OCI-LY7 (cell line): ENCODE results near the gene SENP1. TPM values are rescaled to one million over a fixed set of nuclear protein-coding genes. Genes with fewer than 3 reads are reported as not detected.
"Not testable (repeated sequence)": the region's sequence is repeated elsewhere in the genome, so short reads cannot be mapped to it uniquely, and the experiment has no call there.

ENCODE experiments used
- BruUV-seq: library from RNA; stranded (reverse); fragments of 400-500 nt; replicated peaks from 2 replicates; lab custom pipeline; 2021; lab: Mats Ljungman, UMichigan
- CTCF ChIA-PET: fragments of 300-600 bp; sonication (Branson Sonifier 250); formaldehyde crosslinking; loops from one replicate; lab custom pipeline; 2022; ENCODE audit warnings: antibody characterized with exemption; ENCODE audit not compliant: unreplicated experiment; lab: Charles Lee
- POLR2A ChIA-PET: fragments of 300-600 bp; sonication (Branson Sonifier 250); formaldehyde crosslinking; loops from one replicate; lab custom pipeline; 2022; ENCODE audit warnings: antibody characterized with exemption; lab: Charles Lee
- DNase-seq: peaks from one replicate; pipeline ENCODE4 v3.0.0-alpha.2; 2015; ENCODE audit warnings: low spot score
- H2AFZ ChIP-seq: fragments of 200-600 bp; sonication (generic), shearing (Covaris generic); 2 replicates; pipeline ENCODE4 v1.6.1; 2014; ENCODE audit warnings: mild to moderate bottlenecking, antibody characterized with exemption, low read length, moderate library complexity
- H3K27ac ChIP-seq: fragments of 200-600 bp; sonication (generic); 2 replicates; pipeline ENCODE4 v1.5.1; 2014; ENCODE audit warnings: mixed run types, low read depth, mild to moderate bottlenecking, moderate library complexity, low read length, inconsistent platforms; ENCODE audit not compliant: poor library complexity, severe bottlenecking
- H3K36me3 ChIP-seq: fragments of 200-600 bp; sonication (generic); 2 replicates; pipeline ENCODE4 v1.6.1; 2014; ENCODE audit warnings: mild to moderate bottlenecking, antibody characterized with exemption, low read length, moderate library complexity, mixed read lengths; ENCODE audit not compliant: insufficient read depth
- H3K4me1 ChIP-seq: fragments of 200-600 bp; sonication (generic); 2 replicates; pipeline ENCODE4 v1.5.1; 2014; ENCODE audit warnings: mild to moderate bottlenecking, low read length; ENCODE audit not compliant: insufficient read depth, poor library complexity, severe bottlenecking
- H3K4me2 ChIP-seq: fragments of 200-600 bp; sonication (generic); 2 replicates; pipeline ENCODE4 v1.6.1; 2014; ENCODE audit warnings: mild to moderate bottlenecking, low read length
- H3K4me3 ChIP-seq: fragments of 200-600 bp; sonication (generic); 2 replicates; pipeline ENCODE4 v1.5.1; 2014; ENCODE audit warnings: mild to moderate bottlenecking, low read depth, low read length; ENCODE audit not compliant: poor library complexity, severe bottlenecking
- H3K79me2 ChIP-seq: fragments of 200-600 bp; sonication (generic); 2 replicates; pipeline ENCODE4 v1.6.1; 2016; ENCODE audit warnings: low read depth, mild to moderate bottlenecking, low read length, moderate library complexity, mixed read lengths; ENCODE audit not compliant: insufficient read depth
- H3K9me2 ChIP-seq: fragments of 200-600 bp; sonication (generic); 2 replicates; pipeline ENCODE4 v1.6.1; 2016; ENCODE audit warnings: mild to moderate bottlenecking, low read length, mixed read lengths; ENCODE audit not compliant: insufficient read depth
- H3K9me3 ChIP-seq: fragments of 200-600 bp; sonication (generic); 2 replicates; pipeline ENCODE4 v1.6.1; 2014; ENCODE audit warnings: mild to moderate bottlenecking, mixed run types, low read length, mixed read lengths
- H4K20me1 ChIP-seq: fragments of 200-600 bp; sonication (generic); 2 replicates; pipeline ENCODE4 v1.6.1; 2014; ENCODE audit warnings: mild to moderate bottlenecking, antibody characterized with exemption, low read length, moderate library complexity, mixed read lengths; ENCODE audit not compliant: insufficient read depth
- CTCF ChIP-seq: fragments of 200-600 bp; sonication (generic); conservative IDR thresholded peaks from 2 replicates; pipeline ENCODE4 v1.5.1; 2014; ENCODE audit warnings: mild to moderate bottlenecking, antibody characterized with exemption, low read length, moderate library complexity, mixed read lengths
- EZH2phosphoT487 ChIP-seq: fragments of 200-600 bp; sonication (generic); IDR thresholded peaks from 2 replicates; pipeline ENCODE4 v1.6.1; 2018; ENCODE audit warnings: low read depth, borderline replicate concordance, mild to moderate bottlenecking, mixed run types, antibody characterized with exemption, low read length, moderate library complexity, mixed read lengths
- intact Hi-C: fragments of 100-400 bp; cut with micrococcal nuclease; formaldehyde crosslinking; loops from one replicate; pipeline ENCODE4 v1.10.0; 2022; ENCODE audit not compliant: unreplicated experiment
- total RNA-seq, 2 experiments: library from RNA; depleted of rRNA in 1 of 2; stranded (reverse); fragments of >200 nt in 1 of 2; shearing (Covaris generic) in 1 of 2; gene quantifications; 2 replicates each; pipeline ENCODE4 v1.2.3, GENCODE V29; 2014 to 2022

SENP1 gene
- total RNA-seq, 2 experiments from 2014 or later, result 48.3 to 54.7 TPM

DNA sequence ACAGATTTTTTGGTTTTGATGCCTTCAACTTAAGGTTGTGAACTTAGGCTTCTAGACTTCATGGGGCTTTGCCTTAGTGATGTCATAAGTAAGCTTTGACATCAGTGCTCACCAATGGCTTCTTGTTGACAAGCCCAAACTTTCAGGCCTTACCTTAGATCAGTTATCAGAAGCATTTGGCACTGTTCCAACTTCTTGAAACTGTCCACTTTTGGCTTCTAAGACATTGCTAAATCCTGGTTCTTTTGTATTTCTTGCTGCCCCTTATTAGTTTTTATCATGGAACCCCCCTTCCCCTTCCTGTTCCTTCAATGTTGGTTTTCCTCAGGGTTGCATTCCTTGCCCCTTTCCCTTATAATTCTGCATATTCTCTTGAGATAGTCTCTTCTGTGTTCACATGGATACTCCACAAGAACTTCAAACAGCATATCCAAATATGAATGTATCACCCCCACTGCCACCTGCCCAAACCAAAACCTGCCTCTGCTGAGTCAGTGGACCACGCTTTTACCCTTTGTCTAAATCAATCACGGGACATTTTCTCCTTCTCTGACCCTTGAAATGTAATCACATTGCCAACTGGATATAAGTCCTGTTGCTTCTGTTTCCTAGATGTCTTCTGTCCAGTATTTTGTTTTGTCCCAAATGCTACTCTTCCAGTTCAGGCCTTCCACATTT is 21.2 kb upstream of the SENP1 start:
- Histone ChIP-seq H3K9me2 (no peaks in the 10 kb centered on the region), H3K4me3 (no peak overlapping the region), H2AFZ (no peak overlapping the region), H3K27ac (no peak overlapping the region), H4K20me1 (no peaks in the 10 kb centered on the region), H3K4me1 (no peaks in the 10 kb centered on the region), H3K36me3 (peaks cover 93% of the 10 kb centered on the region), H3K79me2 (no peaks in the 10 kb centered on the region), H3K4me2 (no peak overlapping the region), H3K9me3 (no peaks in the 10 kb centered on the region)
- DNase-seq, result no peak
- ChIA-PET CTCF (no interaction called here), POLR2A (interaction anchor here (1.5 kb wide), 1 partner anchor 10 kb away, joined by 3 read pairs; no protein-coding TSS in a partner anchor)
- intact Hi-C loops, result no loop called here
- TF ChIP-seq EZH2phosphoT487 (no peak), CTCF (no peak)
- no TSS peak for BruUV-seq

- H3K9me2 ChIP-seq, result no peaks in the 10 kb centered on the region
- intact Hi-C loops, result no loop called here
- no peak for TF ChIP-seq CTCF
- no peak for TF ChIP-seq EZH2phosphoT487
- H3K27ac ChIP-seq, result no peak overlapping the region
- no peak overlapping the region for H2AFZ ChIP-seq
- H3K4me3 ChIP-seq, result no peak overlapping the region
- DNase-seq, result no peak
- no peaks in the 10 kb centered on the region for H4K20me1 ChIP-seq
- H3K36me3 ChIP-seq, result peaks cover 87% of the 10 kb centered on the region
- H3K9me3 ChIP-seq, result no peaks in the 10 kb centered on the region
- no TSS peak for BruUV-seq
- POLR2A ChIA-PET, result interaction anchor here (1.4 to 1.5 kb wide), 2 partner anchors 11 to 25 kb away, joined by 3 to 4 read pairs; no protein-coding TSS in a partner anchor
- no peak overlapping the region for H3K4me2 ChIP-seq
- peaks cover 3% of the 10 kb centered on the region for H3K4me1 ChIP-seq
- peaks cover 7% of the 10 kb centered on the region; the same call in 1 of the 2 replicates for H3K79me2 ChIP-seq
- CTCF ChIA-PET, result interaction anchor here (0.6 kb wide), 1 partner anchor 22 kb away, joined by 3 read pairs; no protein-coding TSS in a partner anchor
Observed at GRCh38 chr12:48125985-48126384, 20.1 kb upstream of the SENP1 start.

DNA sequence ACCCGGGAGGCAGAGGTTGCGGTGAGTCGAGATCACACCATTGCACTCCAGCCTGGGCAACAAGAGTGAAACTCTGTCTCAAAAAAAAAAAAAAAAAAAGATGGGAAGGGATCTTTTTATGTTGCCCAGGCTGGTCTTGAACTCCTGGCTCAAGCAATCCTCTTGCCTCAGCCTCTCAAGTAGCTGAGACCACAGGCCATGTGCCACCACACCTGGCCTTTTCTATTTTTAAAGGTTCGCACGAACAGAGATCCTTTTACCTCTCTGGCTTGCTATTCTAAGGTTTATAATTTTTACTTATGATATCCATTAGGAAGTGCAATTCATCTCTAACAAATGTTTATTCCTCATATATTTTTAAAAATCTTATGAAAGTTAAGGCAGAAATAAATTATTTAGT is 19.7 kb upstream of the SENP1 start:
- H3K4me2 ChIP-seq, intact Hi-C loops, DNase-seq, H3K27ac ChIP-seq, H3K9me2 ChIP-seq, H4K20me1 ChIP-seq, H3K9me3 ChIP-seq, BruUV-seq, H3K4me3 ChIP-seq, H2AFZ ChIP-seq, H3K4me1 ChIP-seq: not testable (repeated sequence)
- peaks cover 82% of the 10 kb centered on the region for H3K36me3 ChIP-seq
- ChIA-PET POLR2A (interaction anchor here (1.4 to 1.5 kb wide), 2 partner anchors 11 to 25 kb away, joined by 3 to 4 read pairs; no protein-coding TSS in a partner anchor), CTCF (interaction anchor here (0.6 kb wide), 1 partner anchor 22 kb away, joined by 3 read pairs; no protein-coding TSS in a partner anchor)
- peaks cover 11% of the 10 kb centered on the region; the same call in 1 of the 2 replicates for H3K79me2 ChIP-seq
